H1 (cell line): ENCODE data around the gene RGS16.

Source experiments
- EP300 ChIP-seq, 2 experiments: IDR thresholded peaks; 1 replicate in 1 of 2; 2 replicates in 1 of 2; pipeline ENCODE4 v1.6.1; 2011 to 2012; ENCODE audit warnings: low read depth in 2 of 2, low read length in 2 of 2, mild to moderate bottlenecking in 2 of 2, borderline replicate concordance in 1 of 2, inconsistent platforms in 1 of 2, moderate library complexity in 1 of 2
- TAF7 ChIP-seq: optimal IDR thresholded peaks from 2 replicates; pipeline ENCODE3; 2011; ENCODE audit warnings: low read depth, mild to moderate bottlenecking, inconsistent platforms, low read length, moderate library complexity, borderline replicate concordance
- TF ChIP-seq, protein P1 (sequence below), 3 experiments: IDR thresholded peaks; 1 replicate in 2 of 3; 2 replicates in 1 of 3; pipeline versions ENCODE4 v1.5.1 to v1.6.1; 2011; ENCODE audit warnings: low read length in 3 of 3, mild to moderate bottlenecking in 3 of 3, inconsistent platforms in 2 of 3, low read depth in 1 of 3, moderate library complexity in 1 of 3; ENCODE audit not compliant: insufficient read depth in 1 of 3; ENCODE audit errors: control extremely low read depth in 1 of 3

DNA sequence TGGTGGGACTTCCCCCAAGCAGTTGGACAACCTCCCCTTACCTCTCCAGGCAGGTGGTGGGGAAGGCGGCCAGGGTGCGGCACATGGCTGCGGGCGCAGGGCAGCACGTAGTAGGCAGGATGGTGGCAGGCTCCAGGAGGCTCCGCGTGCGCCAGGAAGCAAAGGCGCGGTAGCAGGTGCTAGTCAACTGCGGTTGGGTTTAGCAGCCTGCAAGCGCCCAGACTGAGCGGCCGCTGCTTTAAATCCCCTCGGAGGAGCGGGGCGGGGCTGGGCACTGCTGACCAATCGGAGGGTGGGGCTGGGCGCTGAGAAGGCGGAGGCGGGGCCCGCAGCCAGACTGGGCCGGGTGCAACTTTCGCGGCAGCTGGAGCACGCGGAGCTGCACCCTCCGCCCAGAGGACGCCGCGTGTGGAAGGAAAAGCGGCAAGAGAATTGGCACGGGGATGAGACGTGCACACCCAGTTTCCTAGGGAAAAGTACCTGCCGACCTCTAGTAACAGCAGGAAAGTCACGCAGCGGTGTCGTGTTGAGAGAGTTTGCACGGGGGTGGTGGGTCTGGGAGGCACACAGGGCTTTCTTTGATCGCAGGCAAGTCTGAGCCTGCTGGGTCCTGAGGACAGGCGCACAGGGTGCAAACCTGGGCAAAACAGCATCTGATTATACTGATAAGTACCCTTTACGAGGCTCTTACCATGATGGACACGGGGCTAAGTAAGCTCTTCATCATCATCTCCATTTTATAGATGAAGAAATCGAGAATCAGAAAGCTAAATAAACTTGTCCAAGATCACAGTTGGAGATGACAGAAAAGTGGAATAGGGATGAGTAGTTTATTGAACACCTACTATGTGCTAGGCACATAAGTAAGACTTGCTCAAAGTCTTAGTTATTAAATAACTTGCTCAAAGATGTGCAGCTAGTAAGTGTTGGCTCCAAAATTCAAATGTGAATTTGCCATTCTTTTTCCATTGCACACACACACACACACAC lies at the start of gene RGS16:
- TF ChIP-seq EP300 (IDR thresholded peaks at IDR 0.05; ENCODE audit: borderline replicate concordance in 1 of 2, low read depth in 2 of 2, low read length in 2 of 2) (no peak), TAF7 (no peak)
- TF ChIP-seq, protein P1, sequence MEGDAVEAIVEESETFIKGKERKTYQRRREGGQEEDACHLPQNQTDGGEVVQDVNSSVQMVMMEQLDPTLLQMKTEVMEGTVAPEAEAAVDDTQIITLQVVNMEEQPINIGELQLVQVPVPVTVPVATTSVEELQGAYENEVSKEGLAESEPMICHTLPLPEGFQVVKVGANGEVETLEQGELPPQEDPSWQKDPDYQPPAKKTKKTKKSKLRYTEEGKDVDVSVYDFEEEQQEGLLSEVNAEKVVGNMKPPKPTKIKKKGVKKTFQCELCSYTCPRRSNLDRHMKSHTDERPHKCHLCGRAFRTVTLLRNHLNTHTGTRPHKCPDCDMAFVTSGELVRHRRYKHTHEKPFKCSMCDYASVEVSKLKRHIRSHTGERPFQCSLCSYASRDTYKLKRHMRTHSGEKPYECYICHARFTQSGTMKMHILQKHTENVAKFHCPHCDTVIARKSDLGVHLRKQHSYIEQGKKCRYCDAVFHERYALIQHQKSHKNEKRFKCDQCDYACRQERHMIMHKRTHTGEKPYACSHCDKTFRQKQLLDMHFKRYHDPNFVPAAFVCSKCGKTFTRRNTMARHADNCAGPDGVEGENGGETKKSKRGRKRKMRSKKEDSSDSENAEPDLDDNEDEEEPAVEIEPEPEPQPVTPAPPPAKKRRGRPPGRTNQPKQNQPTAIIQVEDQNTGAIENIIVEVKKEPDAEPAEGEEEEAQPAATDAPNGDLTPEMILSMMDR (IDR thresholded peaks at IDR 0.05; ENCODE audit: control extremely low read depth in 1 of 3, insufficient read depth in 1 of 3, low read depth in 1 of 3, low read length in 3 of 3), result no peak
